ACC112 (cell line): ENCODE measurements around the gene ZPBP2.
A peak's percentile ranks its signal among the peaks of the same experiment; 100 is the strongest.

Experiments
- H2AFZ ChIP-seq: fragments of 200-600 bp; sonication (generic); one replicate; pipeline ENCODE4 v1.6.0; 2017; ENCODE audit warnings: antibody characterized with exemption, low read length; ENCODE audit not compliant: unreplicated experiment
- H3K27ac ChIP-seq: fragments of 200-600 bp; sonication (generic); 2 replicates; pipeline ENCODE4 v1.5.1; 2014; ENCODE audit warnings: low read depth, mild to moderate bottlenecking, antibody characterized with exemption, low read length, moderate library complexity
- H3K27me3 ChIP-seq: fragments of 200-600 bp; sonication (generic); 2 replicates; pipeline ENCODE4 v1.6.1; 2014; ENCODE audit warnings: mild to moderate bottlenecking, antibody characterized with exemption, low read length, moderate library complexity, mixed read lengths; ENCODE audit not compliant: insufficient read depth
- H3K36me3 ChIP-seq: fragments of 200-600 bp; sonication (generic); 2 replicates; pipeline ENCODE4 v1.6.1; 2016; ENCODE audit warnings: mild to moderate bottlenecking, antibody characterized with exemption, low read length, moderate library complexity, mixed read lengths; ENCODE audit not compliant: insufficient read depth
- H3K4me1 ChIP-seq: fragments of 200-600 bp; sonication (generic); one replicate; pipeline ENCODE4 v1.6.1; 2016; ENCODE audit warnings: low read length, mixed read lengths; ENCODE audit not compliant: insufficient read depth, unreplicated experiment, control insufficient read depth
- H3K4me3 ChIP-seq: fragments of 200-600 bp; sonication (generic); 2 replicates; pipeline ENCODE4 v1.5.1; 2014; ENCODE audit warnings: mild to moderate bottlenecking, low read depth, low read length
- H3K79me2 ChIP-seq: fragments of 200-600 bp; sonication (generic); one replicate; pipeline ENCODE4 v1.6.0; 2016; ENCODE audit warnings: low read length; ENCODE audit not compliant: control insufficient read depth, unreplicated experiment, insufficient read depth

The ZPBP2 gene, protein sequence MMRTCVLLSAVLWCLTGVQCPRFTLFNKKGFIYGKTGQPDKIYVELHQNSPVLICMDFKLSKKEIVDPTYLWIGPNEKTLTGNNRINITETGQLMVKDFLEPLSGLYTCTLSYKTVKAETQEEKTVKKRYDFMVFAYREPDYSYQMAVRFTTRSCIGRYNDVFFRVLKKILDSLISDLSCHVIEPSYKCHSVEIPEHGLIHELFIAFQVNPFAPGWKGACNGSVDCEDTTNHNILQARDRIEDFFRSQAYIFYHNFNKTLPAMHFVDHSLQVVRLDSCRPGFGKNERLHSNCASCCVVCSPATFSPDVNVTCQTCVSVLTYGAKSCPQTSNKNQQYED

DNA sequence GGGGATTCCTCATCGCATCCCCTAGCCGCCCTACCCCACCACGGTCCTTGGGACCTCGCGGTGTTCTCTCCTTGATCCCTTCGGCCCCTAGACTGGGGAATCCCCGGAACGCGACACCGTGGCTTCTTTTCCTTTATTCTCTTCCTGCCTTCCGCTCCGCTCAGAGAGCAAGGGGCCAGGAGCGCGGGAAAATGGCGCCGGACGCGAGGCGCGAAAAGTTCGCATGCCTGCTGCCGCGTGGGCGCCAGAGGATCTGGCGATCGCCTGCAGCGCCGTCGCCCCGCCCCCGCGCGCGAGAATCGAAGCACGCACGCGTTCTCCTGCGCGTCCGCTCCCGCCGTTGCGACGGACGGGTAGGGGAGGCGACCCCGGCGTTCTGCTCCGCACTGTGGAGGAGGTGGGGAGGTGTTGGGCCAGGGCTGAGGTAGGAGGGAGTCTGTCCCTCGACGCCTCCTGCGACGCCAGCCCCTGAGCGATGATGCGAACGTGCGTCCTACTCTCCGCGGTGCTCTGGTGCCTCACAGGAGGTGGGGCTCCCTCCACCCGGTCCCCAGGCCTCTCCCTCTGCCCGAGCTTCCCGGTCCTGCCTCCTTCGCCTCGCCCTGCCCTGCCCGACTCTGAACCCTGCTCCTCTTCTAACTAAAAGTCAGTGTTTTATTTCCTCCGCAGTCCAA lies at the start of gene ZPBP2:
Gene ZPBP2 (plus strand): TSS at position 323 of the 674 bp plus-strand sequence. CDS start 153 bp downstream, at position 476.
- H3K36me3 ChIP-seq: no peaks in the 10 kb centered on the region
- no peak within 1 kb of the TSS for H3K27ac ChIP-seq
- peaks cover 34% of the 10 kb centered on the region for H3K27me3 ChIP-seq
- peak within 1 kb of the TSS; percentile 55 for H2AFZ ChIP-seq
- peak within 1 kb of the TSS; percentile 53; the same call in 1 of the 2 replicates for H3K4me3 ChIP-seq
- H3K4me1 ChIP-seq: no peaks in the 10 kb centered on the region
- no peaks in the 10 kb centered on the region for H3K79me2 ChIP-seq

DNA sequence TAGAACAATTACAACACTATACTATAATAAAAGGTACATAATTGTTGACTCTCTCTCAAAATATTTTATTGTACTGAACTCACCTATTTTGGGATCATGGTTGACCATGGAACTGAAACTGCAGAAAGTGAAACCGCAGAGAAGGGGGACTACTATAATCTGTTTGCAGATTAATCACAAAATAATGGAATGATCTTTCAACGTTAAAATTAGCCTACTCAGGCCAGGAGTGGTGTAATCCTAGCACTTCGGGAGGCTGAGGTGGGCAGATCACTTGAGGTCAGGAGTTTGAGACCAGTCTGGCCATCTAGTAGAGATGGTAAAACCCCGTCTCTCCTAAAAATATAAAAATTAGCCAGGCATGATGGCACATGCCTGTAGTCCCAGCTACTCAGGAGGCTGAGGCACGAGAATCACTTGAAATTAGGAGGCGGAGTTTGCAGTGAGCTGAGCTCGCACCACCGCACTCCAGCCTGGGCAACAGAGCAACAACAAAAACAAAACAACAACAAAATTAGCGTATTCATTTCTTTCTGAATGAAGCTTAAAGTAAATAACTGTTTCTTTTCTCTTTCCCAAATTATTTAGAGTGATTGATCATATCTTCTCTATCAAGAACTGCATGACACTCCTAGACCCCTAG lies 49.5 kb upstream of the ZPBP2 start:
- H3K27ac ChIP-seq: no peak overlapping the region
- no peak overlapping the region for H2AFZ ChIP-seq
- no peaks in the 10 kb centered on the region for H3K27me3 ChIP-seq
- no peaks in the 10 kb centered on the region for H3K36me3 ChIP-seq
- H3K4me3 ChIP-seq: no peak overlapping the region
- peaks cover 7% of the 10 kb centered on the region for H3K4me1 ChIP-seq
- H3K79me2 ChIP-seq: no peaks in the 10 kb centered on the region

DNA sequence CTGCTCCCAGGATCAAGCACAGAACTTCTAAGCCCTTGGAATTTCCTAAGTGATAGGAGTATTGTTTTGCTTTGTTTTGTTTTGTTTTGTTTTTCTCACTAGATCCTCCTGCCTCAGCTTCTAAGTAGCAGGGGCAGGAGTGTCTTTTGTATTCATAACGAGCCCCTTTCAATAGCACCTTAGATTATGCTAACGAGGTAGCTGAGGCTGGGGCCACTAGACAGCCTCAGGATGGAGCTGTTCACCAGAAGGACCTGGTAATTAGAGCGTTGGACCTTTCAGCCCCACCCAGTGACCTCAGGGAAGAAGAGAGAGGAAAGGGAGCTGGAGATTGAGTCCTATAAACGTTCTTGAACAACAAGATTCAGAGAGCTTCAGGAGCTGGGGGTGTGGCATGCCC lies 47.5 kb upstream of the ZPBP2 start:
- H3K27ac ChIP-seq: no peak overlapping the region
- peak overlapping the region; percentile 32 for H2AFZ ChIP-seq
- no peaks in the 10 kb centered on the region for H3K79me2 ChIP-seq

DNA sequence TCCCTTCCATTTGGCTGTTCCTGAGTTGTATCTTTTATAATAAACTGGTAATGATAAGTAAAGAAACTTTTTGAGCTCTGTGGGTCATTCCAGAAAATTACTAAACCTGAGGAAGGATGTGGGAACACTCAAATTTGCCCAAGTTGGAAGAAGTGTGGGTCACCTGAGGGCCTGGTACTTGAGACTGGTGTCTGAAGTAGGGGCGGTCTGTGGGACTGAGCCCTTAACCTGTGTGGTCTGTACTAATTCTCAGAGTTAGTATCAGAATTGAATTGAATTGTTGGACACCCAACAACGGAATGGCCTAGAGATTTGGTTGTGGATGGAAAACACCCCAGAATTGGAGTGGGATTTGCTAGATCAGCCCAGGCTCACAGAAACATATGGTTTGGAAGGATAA lies 47.0 kb upstream of the ZPBP2 start:
- Histone ChIP-seq H3K27ac (no peak overlapping the region), H3K4me3 (no peak overlapping the region), H2AFZ (no peak overlapping the region), H3K27me3 (no peaks in the 10 kb centered on the region), H3K36me3 (no peaks in the 10 kb centered on the region), H3K4me1 (peaks cover 7% of the 10 kb centered on the region), H3K79me2 (no peaks in the 10 kb centered on the region)

More for the DNA sequence above, 47.5 kb upstream of the ZPBP2 start:
- Histone ChIP-seq H3K4me1 (peaks cover 7% of the 10 kb centered on the region), H3K4me3 (no peak overlapping the region), H3K36me3 (no peaks in the 10 kb centered on the region), H3K27me3 (no peaks in the 10 kb centered on the region)

DNA sequence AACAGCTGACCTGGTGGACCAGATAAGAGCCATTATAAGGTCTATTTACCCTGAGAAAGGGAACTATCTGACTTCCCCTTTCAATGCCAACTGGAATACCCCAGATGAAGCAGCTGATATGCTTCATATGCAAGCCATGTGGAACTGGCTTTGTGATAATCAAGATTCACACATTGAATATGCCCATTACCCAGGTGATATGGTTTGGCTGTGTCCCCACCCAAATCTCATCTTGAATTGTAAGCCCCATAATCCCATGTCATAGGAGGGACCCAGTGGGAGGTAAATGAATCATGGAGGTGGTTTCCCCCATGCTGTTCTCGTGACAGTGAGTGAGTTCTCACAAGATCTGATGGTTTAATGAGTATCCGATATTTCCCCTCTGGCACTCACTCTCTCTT lies 46.0 kb upstream of the ZPBP2 start:
- no peaks in the 10 kb centered on the region for H3K36me3 ChIP-seq
- no peaks in the 10 kb centered on the region for H3K79me2 ChIP-seq
- no peak overlapping the region for H2AFZ ChIP-seq
- no peaks in the 10 kb centered on the region for H3K27me3 ChIP-seq
- H3K4me1 ChIP-seq: peaks cover 7% of the 10 kb centered on the region
- H3K27ac ChIP-seq: no peak overlapping the region
- H3K4me3 ChIP-seq: no peak overlapping the region

DNA sequence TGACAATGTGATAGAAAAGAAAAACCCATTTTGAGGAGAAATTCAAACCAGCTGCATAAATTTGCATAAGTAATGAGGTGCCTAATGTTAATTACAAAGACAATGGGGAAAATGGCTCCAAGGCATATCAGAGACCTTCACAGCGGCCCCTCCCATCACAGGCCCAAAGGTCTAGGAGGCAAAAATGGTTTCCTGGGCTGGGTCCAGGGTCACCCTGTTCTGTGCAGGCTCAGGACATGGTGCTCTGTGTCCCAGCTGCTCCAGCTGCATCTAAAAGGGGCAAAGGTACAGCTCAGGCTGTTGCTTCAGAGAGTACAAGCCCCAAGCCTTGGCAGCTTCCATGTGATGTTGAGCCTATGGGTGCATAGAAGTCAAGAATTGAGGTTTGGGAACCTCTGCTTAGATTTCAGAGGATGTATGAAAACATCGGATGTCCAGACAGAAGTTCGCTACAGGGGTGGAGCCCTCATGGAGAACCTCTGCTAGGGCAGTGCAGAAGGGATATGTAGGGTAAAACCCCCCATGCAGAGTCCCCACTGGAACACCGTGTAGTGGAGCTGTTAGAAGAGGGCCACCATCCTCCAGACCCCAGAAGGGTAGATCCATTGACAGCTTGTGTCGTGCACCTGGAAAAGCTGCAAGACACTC lies 44.5 kb upstream of the ZPBP2 start:
- Histone ChIP-seq H3K36me3 (no peaks in the 10 kb centered on the region), H3K27me3 (no peaks in the 10 kb centered on the region), H3K4me1 (peaks cover 7% of the 10 kb centered on the region), H3K27ac (no peak overlapping the region), H3K4me3 (no peak overlapping the region), H2AFZ (no peak overlapping the region), H3K79me2 (no peaks in the 10 kb centered on the region)

DNA sequence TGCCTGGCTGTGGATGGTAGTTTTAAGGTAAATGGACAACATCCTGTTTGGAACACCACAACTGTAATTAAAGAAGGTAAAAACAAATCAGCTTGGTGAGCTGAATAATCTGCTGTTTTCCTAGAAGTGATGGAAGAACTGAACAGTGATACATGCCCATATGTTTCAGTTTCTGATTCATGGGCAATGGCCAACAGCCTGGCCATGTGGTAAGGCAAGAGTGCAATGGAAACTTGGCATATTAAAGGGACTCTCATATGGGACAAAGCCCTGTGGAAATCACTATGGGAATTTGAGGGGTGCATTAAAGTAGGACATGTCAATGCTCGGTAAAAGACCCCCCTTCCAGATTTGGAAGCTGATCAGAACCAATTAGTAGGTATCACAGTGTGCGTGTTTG lies 41.7 kb upstream of the ZPBP2 start:
- no peaks in the 10 kb centered on the region for H3K4me1 ChIP-seq
- no peaks in the 10 kb centered on the region for H3K36me3 ChIP-seq
- H3K27ac ChIP-seq: no peak overlapping the region
- no peak overlapping the region for H2AFZ ChIP-seq
- H3K27me3 ChIP-seq: no peaks in the 10 kb centered on the region
- H3K79me2 ChIP-seq: no peaks in the 10 kb centered on the region
- no peak overlapping the region for H3K4me3 ChIP-seq

DNA sequence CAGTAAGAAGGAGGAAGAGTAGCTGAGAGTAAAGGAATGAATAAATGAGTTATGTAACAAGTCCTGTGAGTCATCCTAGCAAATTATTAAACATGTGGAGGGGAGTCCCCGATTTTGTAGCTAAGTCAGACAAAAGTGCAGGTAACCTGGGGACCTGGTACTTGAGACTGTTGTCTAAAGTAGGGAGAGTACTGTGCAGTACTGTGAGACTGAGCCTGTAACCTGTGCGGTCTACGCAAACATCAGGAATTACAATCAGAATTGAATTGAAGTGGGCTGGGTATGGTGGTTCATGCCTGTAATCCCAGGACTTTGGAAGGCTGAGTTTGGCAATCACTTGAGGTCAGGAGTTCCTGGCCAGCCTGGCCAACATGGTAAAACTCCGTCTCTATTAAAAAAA lies 39.6 kb upstream of the ZPBP2 start:
- Histone ChIP-seq H3K79me2 (no peaks in the 10 kb centered on the region), H3K27ac (no peak overlapping the region), H3K36me3 (no peaks in the 10 kb centered on the region)

DNA sequence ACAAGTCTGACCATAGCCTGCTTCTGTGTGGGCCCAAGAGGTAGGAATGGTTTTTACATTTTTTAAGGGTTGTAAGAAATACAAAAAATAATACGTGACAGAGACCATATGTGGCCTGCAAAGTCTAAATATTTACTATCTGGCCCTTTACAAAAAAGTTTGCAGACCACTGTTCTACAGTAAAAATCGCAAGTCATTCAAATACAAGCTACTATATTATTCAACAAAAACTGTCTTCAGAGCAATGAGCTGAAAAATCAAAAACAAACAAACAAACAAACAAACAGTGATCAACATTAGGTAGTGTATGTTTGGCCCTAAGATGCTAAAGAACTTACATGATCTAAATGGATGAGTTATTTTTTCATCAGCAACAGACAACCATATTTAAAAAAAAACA lies 36.4 kb upstream of the ZPBP2 start:
- H3K27ac ChIP-seq: no peak overlapping the region
- H3K79me2 ChIP-seq: no peaks in the 10 kb centered on the region
- no peak overlapping the region for H2AFZ ChIP-seq
- H3K36me3 ChIP-seq: no peaks in the 10 kb centered on the region
- H3K27me3 ChIP-seq: 0 out of 2 replicates have a peak, but pooled peaks cover 6% of the 10 kb centered on the region
- no peaks in the 10 kb centered on the region for H3K4me1 ChIP-seq
- H3K4me3 ChIP-seq: no peak overlapping the region

More for the DNA sequence above, 39.6 kb upstream of the ZPBP2 start:
- H3K4me3 ChIP-seq: no peak overlapping the region
- H3K27me3 ChIP-seq: no peaks in the 10 kb centered on the region
- no peak overlapping the region for H2AFZ ChIP-seq
- H3K4me1 ChIP-seq: no peaks in the 10 kb centered on the region

DNA sequence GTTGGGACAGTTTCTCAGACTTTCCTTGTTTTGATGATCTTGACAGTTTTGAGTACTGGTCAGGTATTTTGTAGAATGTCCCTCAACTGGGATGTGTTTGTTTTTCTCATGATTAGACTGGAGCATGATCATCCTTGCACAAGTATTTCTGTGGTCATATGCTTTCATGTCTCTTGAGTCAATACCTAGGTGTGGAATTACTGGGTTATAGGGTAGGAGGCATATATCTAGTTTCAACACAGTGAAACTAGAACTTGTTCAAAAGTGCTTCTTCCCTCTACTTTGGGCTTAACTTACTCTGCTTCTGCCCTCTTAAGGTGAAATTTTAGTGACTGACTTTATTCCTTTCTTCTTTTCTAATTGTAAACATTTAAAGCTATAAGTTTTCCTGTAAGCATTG lies 34.0 kb upstream of the ZPBP2 start:
- Histone ChIP-seq H3K4me3 (no peak overlapping the region), H3K79me2 (no peaks in the 10 kb centered on the region), H3K4me1 (no peaks in the 10 kb centered on the region), H3K27me3 (0 out of 2 replicates have a peak, but pooled peaks cover 6% of the 10 kb centered on the region), H3K36me3 (no peaks in the 10 kb centered on the region), H3K27ac (no peak overlapping the region), H2AFZ (no peak overlapping the region)
